NOMO-1 treated with DMSO at 0.1 percent for 48 hours (cell line): ENCODE measurements around the gene GATAD2B.
"Not testable (repeated sequence)": the region's sequence is repeated elsewhere in the genome, so short reads cannot be mapped to it uniquely, and the experiment has no call there.

ENCODE experiments used
- DNase-seq: peaks from one replicate; lab custom pipeline; 2025; ENCODE audit not compliant: unreplicated experiment; lab: John Stamatoyannopoulos, UW

The GATAD2B gene

GRCh38 chr1:153768316-153769181 lies 154.2 kb downstream of the GATAD2B start:
- no peak for DNase-seq

GRCh38 chr1:153767519-153767918 lies 155.3 kb downstream of the GATAD2B start:
- no peak for DNase-seq

- not testable (repeated sequence) for DNase-seq
Observed at GRCh38 chr1:153766663-153767062, 156.1 kb downstream of the GATAD2B start.

GRCh38 chr1:153764310-153764709 lies 158.5 kb downstream of the GATAD2B start:
- no peak for DNase-seq

GRCh38 chr1:153763365-153764225 lies 159.2 kb downstream of the GATAD2B start:
- no peak for DNase-seq

- no peak for DNase-seq
Observed at GRCh38 chr1:153760440-153760839, 162.3 kb downstream of the GATAD2B start.
